HL-60/S4 (cell line): ENCODE data around the gene MED26.
"Not testable (repeated sequence)": the region's sequence is repeated elsewhere in the genome, so short reads cannot be mapped to it uniquely, and the experiment has no call there.

Experiments
- in situ Hi-C: fragments of 300-500 bp; cut with MboI; formaldehyde crosslinking; loops from 2 replicates; pipeline ENCODE4 v1.14.3; 2022; ENCODE audit warnings: low sequenced_read_pairs

The MED26 gene

DNA sequence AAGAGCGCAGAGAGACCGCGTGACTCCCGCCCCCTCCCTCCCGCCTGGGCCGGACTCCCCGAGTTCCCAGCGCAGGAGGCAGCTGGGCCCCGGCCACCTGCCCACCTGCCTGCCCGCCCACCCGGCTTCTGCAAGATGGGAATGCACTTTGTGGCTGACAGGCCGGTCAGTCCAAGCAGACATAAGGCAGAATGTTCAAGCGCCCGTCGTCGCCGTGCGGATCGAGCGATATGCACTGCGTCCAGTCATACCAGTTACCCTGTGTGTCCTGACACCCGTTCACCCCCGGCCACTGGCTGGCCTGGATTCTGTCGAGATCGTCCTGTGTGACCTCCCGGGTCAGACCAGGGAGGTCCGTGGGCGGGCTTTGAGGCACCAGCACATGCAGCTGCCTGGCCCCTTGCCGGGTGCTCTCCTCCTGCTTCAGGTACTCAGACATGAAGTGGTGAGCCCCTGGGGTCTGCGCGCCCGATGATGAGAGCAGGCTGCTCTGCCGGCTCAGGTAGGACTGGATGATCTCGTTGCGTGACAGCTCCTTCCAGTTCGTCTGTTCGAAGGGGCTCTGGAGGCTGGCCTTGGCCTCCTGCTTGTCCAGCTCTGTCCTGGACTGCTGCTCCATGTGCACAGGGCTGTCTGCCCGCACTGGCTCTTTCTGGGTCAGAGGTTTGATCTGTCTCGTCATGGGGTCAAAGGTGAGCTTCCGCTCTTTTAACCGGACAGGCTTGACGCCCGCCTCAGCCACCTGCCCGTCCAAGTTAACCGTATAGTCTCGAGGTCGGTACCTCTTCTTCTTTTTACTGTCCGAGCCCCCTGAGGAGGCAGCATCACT lies 51.9 kb downstream of the MED26 start:
- in situ Hi-C loops = no loop called here

DNA sequence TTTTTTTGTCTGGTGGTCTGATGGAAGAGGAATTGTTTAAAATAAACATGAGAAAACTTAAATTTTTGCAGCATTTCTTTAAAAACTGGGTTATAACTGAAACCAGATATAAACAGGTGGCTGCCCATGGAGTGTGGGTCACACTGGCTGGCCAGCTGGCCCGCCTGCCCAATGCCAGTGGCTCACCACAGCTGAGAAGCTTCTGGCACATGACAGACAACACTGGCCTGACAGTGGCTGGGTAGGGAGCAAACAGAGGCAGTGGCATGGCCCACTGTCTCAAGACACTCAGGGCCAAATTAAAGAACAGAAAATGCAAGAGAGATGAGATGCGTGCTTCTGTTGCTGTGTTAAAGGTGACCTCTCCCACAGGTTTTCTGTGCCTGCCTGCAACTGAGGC lies 52.7 kb downstream of the MED26 start:
- in situ Hi-C loops = no loop called here

DNA sequence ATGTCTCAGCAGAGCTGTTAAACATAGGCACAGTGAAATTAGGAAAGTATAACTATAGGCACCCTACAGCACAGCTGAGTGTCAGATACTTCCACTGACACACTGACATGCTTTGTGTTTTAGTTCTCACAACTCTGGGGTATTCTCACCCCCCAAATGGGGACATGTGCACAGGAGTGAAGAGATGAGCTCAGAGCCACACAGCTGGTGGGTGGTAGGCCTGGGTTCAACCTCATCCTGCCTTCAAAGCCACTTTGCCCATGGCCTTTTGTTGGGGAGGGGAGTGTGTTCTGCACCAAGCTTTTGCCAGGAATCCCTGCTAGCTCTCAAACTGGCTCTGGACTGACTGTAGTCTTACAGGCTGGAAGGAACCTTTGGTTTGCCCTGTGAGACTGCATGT lies 54.1 kb downstream of the MED26 start:
- in situ Hi-C loops = no loop called here

DNA sequence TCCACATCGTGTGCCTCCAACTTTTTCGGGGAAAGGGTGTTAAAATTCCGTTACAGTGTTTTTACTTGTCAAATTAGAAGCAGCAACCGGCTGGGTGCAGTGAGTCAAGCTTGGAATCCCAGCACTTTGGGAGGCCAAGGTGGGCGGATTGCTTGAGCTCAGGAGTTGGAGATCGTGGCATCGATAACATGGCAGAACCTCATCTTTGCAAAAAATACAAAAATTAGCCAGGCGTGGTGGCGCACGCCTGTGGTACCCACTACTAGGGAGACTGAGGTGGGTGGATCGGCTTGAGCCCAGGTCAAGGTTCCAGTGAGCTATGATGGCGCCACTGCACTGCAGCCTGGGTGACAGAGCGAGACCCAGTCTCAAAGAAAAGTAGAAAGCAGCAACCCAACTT lies 54.7 kb downstream of the MED26 start:
- in situ Hi-C loops = no loop called here

DNA sequence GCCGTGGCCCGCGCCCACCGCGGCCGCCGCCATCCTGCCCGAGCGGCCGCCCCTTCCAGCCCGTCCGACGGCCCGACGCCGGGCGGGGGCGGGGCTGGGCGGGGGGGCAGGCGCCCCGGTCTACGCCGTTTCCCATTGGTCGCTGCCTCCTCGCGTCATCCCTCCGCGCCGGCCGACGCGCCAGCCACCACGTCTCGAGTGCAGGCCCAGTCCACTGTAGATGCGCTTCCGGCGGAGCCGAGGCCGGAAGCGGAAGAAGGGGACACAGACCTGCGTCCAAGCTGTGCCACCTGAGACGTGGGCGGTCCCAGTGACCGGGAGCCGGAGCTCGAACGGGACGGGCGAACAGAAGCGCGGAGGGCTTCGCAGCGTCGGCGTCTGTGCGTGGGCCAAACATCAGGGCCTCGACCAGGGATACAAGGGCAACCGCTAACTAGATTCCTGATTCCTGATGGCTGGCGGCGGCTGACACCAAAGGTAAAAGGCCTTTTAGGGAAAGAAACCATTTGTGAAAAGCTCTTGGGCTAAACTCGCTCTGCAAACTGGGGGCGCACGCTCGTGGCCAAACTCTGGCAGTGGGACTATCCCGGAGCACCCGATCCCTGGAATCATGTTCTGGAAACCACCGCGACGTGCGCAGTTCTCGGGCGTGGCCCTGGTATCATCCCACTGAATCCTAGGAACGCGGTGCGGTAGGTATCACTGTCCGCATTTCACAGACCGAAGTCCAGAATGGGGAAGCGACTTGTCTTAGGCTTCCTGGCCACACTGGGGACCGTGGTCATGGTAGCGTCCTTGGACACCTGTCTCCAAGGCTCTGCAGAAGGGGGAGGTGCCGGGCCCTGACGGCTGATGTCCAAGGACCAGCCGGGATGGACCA lies 55.4 kb downstream of the MED26 start, which contains the start of gene SLC35E1:
Gene SLC35E1 (minus strand): TSS at position 84 of the 880 bp plus-strand sequence. CDS start 51 bp downstream, at position 33.
- in situ Hi-C loops = no loop called here

DNA sequence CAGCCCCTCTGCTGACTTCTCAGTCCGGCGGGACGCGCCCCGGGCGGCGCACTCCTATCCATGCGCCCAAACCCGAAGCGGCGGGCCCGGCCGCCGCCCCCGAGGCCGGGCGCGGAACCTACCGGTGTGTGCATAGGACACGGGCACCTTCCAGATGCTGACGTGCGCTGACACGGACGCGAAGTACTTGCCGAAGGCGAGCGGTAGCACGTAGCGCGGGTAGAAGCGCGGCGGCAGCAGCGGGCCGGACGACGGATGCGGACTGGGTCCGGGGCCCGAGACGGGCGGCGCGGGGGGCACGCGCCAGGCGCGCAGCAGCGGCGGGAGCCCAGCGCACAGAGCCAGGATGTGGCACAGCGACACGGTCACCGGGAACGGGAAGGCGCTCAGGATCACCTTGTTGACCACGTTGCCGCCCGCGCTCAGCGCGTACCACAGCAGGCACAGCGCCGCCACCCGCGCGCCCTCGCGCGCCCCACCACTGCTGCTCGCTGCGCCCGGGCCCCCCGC lies 56.1 kb downstream of the MED26 start:
- in situ Hi-C loops = no loop called here

DNA sequence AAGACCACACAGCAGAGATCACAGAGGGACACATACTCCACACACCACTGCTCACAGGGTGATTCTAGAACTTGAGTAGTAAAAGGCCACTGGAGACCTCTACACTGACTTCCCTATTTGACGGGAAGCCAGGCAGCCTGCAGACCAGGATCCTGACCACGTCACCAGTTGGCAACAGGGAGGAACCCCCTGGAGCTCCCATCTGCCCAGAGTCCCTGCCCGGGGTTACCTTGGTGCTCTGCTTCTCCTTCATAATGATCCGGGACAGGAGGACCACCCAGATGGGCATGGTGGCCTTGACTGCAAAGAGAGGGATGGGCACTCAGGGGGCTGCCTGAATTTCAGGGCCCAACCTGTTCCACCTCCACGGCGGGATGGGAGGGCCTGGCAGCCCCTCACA lies 56.7 kb downstream of the MED26 start:
- in situ Hi-C loops = no loop called here

DNA sequence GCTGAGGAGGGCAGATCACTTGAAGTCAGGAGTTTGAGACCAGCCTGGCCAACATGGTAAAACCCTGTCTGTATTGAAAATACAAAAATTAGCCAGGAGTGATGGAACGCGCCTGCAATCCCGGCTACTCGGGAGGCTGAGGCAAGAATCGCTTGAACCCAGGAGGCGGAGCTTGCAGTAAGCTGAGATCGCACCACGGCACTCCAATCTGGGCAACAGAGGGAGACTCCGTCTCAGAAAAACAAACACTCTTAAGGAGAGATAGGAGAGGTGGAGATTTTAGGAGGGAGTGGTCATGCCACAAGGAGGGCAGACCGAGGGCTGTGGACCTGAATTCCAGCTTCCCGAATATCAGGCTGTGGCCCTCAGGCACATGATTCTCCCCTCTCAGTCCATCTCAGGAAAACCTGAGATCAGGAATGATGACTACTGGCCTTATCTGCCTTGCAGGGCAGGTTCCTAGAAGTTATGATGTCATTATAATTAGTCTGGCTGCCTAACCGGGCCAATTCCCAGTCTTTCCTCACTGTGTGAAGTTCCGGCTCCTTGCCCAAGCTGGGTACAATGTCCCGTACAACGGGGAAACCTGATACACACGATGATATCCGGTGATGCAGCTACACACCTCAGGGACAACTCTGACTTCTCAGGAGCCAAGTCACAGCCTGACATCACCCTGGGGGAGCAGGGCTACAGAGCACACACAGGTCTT lies 58.2 kb downstream of the MED26 start:
- in situ Hi-C loops = no loop called here

DNA sequence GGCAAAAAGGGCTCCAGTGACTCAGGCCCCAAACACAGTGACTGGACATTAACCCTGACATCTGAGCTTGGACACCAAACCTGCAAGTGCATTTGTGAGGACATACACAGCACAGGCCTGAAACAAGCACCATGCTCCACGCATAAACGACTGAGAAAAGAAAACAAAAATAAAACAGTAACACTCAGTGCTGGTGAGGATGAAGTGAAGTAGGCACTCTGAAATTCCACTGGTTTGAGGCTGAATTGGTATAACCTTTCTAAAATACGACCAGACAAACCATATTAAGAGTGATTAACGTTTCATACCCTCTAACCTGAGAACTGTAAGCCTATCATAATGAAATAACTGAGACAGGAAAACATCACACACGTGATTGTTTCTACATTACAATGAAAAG lies 61.3 kb downstream of the MED26 start:
- in situ Hi-C loops = no loop called here

DNA sequence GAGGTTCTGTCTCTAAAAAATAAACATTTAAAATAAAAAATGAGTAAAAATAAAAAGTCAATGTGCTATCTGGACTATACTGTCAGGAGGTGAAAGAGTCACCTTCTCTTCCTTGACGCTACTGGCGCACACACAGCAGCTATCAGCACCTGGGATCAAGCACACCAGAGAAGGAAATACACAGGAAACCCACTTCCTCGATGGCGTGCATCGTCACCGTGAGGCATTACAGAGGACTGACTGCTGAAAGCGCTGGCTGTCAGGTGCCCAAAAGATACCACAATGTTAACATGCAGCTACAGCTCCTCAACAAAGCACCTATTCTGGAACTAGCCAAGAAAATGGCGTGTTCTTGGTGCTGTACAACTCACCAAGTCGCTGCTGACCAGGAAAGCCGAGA lies 61.8 kb downstream of the MED26 start:
- in situ Hi-C loops = no loop called here

DNA sequence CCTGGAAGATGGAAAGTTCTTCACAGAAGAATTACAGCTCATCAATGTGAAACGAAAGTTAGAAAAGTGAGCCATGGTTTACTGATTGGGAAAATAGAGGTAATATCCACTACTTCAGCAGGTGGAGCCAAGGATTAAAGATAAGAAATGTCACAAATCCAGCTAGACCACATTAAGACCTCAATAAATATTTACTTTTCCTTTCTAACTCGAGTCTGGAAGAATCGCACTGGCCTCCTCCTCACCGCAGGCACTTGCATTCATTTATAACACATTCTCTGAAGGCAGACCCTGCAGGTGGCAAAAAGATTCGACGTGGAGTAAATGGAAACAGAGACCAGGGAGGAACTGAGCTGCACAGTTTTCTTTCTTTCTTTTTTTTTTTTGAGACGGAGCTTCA lies 63.2 kb downstream of the MED26 start:
- in situ Hi-C loops = no loop called here

DNA sequence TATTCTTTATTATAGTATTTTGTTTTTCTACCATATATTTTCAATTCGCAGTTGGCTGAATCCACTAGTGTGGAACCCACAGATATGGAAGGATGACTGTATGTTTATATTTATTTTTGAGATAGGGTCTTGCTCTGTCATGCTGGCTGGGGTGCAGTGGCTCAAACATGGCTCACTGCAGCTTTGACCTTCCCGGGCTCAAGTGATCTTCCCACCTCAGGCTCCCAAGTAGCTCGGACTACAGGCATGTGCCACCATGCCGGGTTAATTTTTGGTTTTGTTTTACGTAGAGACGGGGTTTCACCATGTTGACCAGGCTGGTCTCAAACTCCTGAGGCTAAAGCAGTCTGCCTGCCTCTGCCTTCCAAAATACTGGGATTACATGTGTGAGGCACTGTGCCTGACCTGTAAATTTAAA lies 65.4 kb downstream of the MED26 start:
- in situ Hi-C loops = no loop called here

DNA sequence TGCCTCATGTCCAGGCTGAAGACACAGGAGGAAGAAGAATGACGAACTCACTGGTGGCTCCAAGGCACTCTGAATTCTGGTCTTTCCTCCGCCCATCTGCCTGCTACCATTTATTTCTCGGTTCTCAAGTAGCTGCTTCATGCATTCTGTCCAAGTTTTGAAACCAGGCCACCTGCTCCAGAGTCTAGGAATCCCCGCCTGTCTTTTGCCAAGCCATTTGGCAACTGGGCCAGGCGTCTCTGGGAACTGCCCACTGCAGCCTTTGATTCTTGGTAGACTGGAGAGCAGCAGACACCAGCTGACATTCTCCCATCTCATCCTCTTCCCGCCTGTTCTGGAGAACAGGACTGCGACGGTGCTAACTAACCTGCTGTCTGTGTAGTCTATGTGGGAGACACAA lies 66.6 kb downstream of the MED26 start:
- in situ Hi-C loops = no loop called here

DNA sequence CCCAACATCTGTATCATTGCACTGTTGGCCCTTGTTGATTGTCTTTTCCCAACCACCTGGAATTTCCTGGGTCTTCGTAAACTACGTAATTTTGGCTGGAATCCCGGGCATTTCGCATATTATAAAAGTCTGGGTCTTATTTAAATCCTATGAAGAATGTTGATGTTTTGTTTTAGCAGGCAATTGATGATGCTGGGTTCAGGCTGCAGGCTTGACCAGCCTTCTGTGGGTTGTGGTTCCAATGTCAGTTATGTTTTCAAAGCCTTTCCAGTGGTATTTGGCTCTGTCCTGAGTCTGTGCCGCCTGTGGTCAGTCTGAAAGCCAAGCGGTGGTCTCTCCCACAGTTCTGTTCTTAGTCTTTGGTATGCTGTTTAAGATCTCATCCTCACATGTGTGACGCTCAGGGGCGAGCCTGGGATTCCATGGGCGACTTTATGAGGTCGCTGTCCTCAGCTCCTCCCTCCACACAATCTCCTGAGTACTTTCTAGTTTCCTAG lies 68.2 kb downstream of the MED26 start:
- in situ Hi-C loops = no loop called here

DNA sequence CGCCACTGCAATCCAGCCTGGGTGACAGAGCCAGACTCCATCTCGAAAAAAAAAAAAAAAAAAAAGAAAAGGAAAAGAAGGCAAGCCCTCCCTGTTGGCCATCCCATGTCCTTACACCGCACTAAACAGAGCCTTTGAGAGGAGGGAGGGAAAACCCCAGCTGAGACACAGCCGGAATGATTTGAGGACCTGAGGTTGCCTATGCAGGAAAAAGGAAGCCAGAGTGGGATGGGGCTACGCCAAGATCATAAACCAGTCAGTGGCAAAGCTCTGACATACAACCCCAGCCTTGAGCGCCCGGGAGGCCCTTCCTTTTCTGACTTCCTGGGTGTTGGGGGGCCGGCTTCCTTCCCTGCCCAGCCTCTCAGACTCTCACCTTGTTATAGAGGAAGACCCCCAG lies 73.2 kb downstream of the MED26 start:
- in situ Hi-C loops = no loop called here

DNA sequence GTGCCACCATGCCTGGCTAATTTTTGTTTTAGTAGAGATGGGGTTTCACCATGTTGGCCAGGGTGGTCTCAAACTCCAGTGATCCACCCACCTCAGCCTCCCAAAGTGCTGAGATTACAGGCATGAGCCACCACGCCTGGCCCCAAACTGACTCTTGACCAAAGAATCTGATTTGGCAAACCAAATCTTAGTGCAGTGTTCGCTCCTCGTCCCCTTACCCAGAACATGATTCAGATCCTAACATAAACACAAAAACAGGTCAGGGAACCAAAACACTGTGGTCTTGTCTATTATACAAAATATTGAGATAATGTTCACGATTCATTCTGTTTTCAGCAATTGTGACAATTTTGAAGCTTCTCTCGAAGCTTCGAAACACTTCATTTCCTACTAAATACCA lies 76.1 kb downstream of the MED26 start:
- in situ Hi-C loops = not testable (repeated sequence)

DNA sequence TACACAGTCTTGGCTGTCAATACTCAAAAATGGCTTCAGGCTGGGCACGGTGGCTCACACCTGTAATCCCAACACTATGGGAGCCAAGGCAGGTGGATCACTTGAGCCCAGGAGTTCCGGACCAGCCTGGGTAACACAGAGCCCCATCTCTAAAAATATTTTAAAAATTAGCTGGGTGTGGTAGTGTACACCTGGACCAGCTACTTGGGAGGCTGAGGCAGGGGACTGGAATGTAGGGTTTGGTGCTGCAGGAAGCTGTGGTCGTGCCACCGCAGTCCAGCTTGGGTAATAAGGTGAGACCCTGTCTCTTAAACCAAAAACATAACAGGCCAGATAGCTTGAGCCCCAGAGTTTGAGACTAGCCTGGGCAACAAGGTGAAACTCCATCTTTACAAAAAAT lies 79.0 kb downstream of the MED26 start:
- in situ Hi-C loops = no loop called here

DNA sequence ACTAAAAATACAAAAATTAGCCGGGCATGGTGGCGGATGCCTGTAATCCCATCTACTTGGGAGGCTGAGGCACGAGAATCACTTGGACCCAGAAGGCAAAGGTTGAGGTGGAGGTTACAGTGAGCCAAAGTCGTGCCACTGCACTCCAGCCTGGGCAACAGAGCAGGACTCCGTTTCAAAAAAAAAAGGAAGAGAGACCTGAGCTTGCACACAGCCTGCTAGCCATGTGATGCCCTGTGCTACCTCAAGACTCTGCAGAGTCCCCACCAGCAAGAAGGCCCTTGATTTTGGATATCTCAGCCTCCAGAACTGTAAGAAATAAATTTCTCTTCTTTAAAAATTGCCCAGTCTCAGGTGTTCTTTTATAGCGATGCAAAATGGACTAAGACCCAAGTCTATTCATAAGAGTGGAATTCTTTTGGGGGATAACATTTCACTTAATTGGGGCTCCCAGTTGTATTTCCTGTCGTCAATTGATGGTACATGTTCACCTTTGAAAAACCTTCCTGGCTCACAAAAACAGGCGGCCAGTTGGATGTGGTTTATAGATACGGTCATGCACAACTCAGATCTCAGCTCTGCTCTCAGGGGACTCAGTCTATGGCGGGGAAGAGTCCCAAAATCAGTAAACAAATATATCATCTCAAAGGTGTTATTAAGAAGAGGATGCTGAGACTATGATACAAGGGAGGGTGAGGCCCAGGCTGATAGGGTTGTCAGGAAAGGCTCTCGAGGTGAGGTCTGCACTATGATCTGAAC lies 83.4 kb downstream of the MED26 start:
- in situ Hi-C loops = no loop called here

DNA sequence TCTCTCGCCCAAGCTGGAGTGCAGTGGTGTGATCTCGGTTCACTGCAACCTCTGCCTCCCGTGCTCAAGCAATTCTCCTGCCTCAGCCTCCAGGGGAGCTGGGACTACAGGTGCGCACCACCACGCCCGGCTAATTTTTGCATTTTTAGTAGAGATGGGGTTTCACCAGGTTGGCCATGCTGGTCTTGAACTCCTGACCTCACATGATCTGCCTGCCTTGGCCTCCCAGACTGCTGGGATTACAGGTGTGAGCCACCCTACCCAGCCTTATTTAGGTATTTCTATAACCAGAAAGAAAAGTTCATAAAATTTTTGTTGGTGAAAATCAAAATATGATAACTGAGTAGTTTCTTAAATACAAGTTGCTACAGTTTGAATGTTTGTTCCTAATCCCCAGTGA lies 84.3 kb downstream of the MED26 start:
- in situ Hi-C loops = not testable (repeated sequence)

DNA sequence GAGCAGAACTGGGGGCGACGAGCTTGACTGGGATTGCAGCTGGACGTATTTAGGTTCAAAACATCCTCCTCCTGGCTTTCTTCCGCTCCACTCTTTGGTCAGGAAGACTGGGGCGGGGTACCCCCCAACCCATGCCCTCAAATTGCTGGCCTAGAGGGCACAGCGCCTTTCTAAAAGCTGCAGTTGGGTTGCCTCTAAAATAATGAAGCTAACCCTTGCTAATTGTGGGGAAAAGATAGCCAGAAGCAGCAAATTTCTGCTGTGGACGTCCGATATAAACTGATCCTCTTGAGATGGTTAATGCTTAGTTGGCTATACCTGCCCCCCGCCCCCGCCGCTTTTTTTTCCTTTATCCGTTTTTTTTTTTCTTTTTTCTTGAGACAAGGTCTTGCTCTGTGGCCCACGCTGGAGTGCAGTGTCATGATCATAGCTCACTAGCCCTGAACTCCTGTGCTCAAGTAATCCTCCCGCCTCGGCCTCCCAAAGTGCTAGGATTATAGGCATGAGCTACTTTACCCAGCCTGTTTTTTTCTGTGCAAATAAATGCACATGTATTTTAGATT lies 85.0 kb downstream of the MED26 start:
- in situ Hi-C loops = no loop called here
